GM21825 (cell line): ENCODE data around the gene LCA5L.
"Not testable (repeated sequence)": the region's sequence is repeated elsewhere in the genome, so short reads cannot be mapped to it uniquely, and the experiment has no call there.

Experiments
- ATAC-seq: cut with Tn5 transposase; IDR thresholded peaks from one replicate; pipeline ENCODE4 v1.9.1; 2021; ENCODE audit warnings: mild to moderate bottlenecking, moderate library complexity; ENCODE audit not compliant: unreplicated experiment

Gene LCA5L

DNA sequence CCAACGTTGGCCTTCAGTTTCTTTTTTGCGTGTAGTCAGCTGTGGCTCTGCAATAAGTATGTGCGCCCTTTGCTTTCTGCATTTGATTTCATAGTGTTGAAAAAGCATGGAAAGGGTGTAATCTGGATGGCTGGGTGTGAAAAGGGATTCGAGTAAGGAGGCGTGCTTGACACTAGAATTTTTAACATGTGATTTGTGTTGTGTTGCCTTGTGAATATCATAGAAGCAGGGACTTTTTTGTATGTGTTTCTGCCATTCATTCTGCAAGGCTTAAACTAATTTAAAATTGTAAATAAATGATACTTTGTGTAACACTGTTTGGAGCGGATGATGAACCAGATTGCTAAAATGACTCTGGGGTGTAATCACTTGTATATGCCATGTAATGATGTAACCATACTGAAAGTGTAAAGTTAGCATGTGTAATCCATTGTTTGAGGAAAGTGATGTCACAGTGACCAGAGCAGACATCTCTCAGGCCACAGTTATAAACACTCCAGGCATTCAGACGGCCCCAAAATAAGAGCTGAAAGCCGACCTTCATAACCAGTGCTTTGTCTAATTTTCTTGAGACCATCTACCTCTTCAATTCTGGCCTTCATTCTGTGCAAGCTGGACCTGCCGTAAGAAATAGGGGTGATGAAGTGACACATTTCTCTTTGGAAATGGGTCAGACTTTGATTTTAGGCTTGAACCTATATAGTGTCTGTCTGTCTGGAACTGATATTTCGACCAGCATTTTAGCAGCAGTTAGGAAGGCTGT, 6.8 kb upstream of the LCA5L start:
- ATAC-seq = no peak

DNA sequence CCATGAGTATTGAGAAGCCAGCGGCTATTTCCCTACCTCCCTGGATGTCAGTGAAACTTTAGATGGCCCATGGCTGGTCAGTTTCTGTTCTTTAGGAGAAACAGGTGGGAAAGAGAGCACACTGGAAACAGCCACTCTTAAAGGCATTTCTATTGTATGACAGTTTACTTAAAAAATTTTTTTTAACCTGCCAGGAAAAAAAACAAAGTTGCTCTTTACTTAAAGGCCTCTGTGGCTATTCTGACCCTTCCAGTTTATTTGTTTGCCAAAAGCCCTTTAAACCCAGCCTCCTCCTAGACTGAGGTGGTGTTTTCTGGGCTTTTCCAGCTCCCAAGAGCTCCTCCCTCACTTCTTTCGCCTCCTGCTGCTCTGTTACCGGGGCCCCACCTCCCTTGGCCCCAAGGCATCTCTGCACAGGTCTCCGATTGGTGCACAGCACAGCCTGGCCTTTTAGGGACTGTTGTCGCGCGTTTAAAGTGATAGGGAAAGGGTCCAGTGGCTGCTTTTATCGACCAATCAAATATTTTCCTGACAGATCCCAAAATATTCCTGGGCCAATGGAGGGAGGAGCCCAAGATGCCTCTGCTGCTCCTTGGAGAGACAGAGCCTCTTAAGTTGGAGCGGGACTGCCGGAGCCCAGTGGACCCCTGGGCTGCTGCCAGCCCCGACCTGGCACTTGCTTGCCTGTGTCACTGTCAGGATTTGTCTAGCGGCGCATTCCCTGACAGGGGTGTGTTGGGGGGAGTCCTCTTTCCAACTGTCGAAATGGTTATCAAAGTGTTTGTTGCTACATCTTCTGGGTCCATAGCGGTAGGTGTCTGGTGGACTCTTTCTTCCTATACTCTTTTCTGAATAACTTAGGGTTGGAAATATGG, 6.0 kb upstream of the LCA5L start, which contains the start of gene SH3BGR:
TSS of gene SH3BGR (plus strand) at position 639 of the 875 bp plus-strand sequence. CDS start at position 766, 127 bp downstream.
- no peak for ATAC-seq

DNA sequence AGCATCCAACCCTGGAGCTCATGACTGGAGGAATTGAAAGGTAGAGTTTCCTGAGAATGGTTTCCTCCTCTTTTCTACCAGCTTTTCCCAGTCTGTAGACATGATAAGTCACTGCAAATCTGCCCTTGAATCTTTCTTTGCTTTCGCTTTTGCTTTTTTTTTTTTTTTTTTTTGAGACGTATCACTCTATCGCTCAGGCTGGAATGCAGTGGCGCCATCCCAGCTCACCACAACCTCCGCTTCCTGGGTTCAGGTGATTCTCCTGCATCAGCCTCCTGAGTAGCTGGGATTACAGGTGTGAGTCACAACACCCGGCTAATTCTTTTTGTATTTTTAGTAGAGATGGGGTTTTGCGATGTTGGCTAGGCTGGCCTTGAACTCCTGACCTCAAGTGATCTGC, 1.7 kb upstream of the LCA5L start:
- no peak for ATAC-seq

DNA sequence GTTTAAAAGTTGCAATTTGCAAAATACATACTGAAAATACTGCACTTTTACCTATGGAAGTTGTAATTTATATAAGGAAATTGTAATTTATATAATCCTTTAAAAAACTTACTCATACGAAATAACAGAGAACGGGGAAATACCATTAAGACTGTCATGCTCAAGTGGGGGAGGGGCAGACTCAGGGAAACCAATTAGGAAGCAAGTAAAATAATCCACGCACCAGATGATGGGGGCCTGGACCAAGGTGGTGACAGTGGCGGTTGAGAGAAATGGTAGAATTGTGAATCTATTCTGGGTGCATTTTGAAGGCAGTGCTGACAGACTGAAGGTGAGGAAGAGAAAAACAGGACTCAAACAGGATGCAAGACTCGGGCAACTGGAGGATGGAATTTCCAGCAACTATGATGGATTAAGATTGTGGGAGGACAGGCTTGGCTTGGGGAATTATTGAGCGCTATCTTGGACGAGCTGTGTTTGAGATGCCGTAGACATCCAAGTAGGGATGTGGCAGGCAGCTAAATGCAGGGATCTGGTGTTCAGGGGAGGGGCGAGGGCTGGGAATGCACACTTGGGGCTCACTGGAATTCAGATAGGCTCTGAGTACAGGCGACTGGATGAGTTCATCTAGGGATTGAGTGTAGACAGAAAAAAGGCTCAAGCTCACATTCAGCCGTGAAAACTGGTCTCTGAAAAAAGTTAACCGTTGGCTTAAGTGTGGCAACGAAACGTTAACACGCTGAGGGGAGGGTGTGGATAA, 977 bp downstream of the LCA5L start:
- ATAC-seq = no peak

DNA sequence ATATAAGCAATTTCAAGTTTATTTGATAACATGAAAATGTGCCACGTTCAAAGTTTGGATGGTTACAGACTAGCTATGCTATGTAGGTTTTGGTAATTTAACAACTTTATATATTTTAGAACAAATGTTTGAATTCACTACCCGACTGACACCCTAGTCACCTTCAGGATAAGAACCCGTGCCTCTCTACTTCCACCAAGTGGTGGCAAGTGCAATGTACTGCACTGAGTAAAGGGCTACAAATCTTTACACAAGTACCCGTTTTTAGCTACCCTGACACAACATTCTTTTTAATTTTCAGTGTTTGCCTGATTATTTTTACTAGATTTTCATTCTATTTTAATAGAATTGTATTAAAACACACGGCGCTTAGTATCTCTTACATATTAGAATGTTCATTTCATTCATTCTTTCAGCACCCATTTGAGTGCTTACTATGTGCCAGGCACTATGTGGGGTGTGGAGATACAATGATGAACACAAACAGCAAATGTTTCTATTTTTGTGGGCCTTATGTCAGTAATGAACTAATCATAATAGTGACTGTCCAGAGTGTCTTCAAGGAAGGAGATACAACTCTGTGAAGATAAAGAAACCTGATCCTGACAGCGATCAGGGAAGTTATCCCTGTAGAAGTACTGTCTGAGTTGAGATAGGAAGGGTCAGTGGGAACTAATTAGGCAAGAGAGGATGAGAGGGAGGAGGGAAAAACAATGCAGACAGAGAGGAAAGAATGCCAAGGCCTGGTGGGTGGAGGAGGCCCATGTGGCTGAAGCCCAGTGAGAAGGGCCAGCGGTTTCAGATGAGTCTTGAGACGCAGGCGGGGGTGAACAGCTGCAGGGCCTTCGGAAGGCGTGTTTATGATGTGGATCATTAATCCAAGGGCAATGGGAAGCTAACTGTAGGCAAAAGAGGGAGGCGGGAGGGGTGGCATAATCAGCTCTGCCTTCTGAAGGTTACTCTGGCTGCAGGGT, 3.8 kb downstream of the LCA5L start:
- ATAC-seq = no peak

DNA sequence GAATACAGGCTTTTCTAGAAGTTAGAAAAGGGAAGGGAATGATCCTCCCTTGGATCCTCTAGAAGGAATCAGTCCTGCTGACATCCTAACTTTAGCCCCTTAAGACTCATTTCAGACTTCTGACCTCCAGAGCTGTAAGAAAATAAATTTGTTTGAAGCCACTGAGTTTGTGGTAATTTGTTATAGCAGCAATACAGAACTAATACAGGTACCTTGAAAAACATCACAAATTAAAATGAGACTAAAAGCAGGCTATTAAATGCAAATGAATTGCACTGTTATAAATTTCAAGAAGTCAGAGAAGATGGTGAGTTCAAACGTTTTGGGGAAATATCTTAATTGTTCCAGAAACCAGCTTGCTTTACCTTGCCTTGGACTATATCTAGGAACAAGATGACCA, 6.3 kb downstream of the LCA5L start:
- no peak for ATAC-seq

DNA sequence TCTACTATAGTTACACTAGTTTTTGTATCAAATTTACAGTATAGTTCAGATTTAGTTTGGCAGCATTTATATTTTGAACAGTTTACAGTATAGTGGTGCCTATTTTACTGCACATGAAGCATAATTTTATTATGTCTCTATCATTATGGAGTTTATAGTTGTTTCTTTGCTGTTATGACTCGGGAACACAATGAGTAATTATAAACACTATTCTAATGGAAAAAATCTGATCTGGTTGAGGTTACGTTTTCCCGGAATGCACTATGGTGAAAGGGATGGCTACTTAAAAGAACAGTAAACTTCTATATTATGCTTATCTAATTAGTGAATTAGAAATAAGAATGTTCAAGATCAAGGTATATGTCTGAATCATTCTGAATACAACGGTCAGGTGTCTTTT, 10.6 kb downstream of the LCA5L start:
- ATAC-seq = no peak

DNA sequence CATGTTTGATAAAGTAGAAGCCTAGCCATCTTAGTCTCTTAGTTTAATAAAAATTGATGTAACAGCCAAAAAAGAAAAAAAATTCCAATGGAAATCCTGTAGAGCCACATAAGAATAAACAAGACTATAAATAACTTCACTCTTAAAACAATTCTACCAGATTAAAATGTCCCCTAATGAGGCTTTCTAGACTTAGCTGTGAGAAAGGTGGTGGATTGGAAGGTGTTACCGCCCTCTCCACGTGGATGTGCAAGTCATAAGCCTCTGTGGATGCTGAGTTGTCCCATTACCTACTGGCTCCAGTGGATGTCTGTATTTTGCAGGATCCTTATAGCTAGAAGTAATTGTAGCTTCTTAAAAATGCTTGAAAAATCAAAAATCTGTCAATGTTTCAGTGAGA, 14.6 kb downstream of the LCA5L start:
- no peak for ATAC-seq

DNA sequence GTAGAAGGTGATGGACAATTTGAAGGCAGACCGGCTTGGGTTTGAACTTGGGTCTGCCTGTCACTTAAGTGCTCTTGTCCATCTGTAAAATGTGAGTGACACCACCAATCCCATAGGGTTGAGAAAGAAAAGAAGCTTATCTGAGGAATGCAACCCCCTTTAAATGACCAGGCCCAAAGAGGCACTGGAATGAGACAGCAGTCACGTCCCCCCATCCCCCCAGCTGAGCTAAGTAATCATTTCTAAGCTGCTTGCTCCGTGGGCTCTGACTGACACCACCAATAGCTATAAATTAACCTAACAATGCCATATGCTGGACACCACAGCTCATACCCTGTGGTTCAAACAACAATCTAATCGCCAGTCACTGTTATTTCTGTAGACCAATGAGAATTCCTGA, 15.1 kb downstream of the LCA5L start:
- ATAC-seq = no peak

DNA sequence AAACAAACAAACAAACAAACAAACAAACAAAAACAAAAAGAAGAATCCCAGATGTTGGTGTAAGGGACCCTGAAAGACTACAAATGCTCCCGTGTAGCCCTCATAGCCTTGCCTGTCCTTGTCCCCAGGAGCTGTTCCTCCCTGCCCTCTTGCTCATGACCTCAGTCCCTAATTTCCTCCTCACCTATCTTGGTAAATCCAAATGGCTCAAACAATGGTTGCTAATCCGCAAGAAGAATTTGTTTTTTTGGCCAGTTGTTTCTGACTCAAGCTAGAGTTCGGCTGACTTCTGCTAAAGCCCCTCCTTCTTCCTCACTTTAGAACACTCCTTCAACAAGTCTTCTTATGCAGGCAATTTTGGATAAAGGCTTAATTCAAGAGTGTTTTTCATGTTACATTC, 15.6 kb downstream of the LCA5L start:
- ATAC-seq = no peak

DNA sequence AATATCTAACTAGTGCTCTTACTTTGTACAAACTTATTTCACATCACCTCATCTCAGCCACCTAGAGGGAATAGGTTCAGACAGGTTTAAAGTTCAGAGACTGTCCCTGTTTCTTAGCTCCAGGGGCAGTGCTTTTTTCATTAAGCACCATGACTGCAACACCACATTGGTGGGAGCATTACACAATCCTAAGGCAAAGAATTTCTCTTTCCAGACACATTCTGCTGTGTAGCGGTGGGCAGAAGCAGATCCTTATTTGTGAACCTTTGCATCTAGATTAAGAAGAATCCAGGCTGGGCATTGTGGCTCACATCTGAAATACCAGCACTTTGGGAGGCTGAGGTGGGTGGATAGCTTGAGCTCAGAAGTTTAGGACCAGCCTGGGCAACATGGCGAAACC, 16.1 kb downstream of the LCA5L start:
- no peak for ATAC-seq

DNA sequence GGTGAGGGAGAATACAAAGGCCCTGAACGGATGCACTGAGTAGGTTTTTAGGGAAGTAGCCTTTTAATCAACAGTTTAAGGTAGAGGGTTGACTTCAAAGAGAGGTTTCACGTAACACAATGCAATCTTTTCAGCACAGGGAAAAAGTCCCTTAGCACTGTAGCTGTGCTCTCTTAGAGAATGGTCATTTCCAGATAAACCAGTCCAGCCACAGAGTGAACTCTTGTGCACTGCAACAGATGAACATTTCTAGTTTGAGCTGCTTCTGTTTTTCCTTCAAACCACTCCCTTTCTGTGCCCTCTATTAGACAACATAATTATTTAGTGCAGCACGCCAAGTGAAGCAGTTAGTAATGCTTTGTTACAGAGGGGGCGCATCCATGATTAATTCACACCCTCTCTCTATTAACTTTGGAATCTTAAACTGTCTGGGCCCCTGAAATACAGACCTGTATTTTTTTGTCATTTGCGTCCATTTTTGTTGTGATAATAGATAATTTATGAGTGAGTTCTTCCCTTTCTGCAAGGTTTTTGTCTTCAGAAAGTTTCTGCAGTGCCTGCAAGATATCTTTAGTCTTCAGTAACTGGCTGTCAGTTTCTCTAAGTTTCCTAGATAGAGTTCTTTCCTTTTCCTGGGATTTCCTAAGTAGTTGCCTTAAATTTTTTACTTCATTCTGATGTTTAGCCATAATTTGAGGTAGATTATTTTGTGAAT, 22.9 kb downstream of the LCA5L start:
- ATAC-seq = no peak

DNA sequence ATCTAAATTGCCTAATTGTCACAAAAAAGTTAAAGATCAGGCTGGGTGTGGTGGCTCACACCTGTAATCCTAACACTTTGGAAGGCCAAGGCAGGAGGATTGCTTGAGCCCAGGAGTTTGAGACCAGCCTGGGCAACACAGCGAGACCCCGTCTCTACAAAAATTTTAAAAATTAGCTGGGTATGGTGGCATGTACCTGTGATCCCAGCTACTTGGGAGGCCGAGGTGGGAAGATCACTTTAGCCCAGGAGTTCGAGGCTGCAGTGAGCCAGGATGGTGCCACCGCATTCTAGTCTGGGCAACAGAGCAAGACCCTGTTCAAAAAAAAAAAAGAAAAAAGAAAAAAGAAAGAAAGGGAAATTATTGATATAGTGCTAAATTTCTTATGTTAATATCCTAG, 26.4 kb downstream of the LCA5L start:
- ATAC-seq = not testable (repeated sequence)

DNA sequence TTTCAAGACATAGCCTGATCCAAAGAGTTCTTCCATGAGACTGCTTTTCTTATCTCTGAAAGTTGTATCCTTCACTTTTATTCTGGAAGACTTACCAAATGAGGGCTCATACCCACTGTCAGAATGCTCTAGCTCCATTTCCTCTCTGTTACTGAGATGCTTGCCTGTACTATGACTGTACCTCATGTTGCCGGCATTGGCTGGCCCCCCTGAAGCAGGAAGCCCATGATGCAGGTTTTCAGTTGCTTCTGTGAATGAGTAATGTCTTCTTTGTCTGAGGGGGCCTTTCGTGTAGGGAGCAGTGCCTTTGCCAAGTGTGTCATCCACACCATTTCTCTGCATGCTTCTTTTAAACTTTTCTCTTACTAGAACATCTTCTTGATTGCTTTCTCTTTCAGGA, 39.5 kb downstream of the LCA5L start:
- ATAC-seq = no peak

DNA sequence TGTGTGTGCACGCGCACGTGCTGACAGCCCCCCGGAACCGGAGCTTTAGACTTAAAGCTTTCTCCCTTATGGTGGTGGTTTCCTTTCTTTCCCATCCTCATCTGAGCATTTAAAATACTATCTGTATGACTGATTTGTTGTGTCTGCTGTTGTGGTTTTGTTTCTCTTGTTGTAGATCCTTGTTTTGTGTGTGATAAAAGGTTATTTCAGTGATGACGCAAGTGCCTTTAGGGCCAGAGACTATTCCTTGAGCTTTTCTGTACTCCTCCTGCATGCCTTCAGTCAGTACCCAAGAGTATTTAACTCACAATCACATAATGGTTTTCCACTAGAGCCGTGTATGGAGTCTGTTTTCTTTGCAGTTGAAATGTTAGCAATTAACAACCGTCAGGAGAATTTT, 45.4 kb downstream of the LCA5L start:
- ATAC-seq = no peak

DNA sequence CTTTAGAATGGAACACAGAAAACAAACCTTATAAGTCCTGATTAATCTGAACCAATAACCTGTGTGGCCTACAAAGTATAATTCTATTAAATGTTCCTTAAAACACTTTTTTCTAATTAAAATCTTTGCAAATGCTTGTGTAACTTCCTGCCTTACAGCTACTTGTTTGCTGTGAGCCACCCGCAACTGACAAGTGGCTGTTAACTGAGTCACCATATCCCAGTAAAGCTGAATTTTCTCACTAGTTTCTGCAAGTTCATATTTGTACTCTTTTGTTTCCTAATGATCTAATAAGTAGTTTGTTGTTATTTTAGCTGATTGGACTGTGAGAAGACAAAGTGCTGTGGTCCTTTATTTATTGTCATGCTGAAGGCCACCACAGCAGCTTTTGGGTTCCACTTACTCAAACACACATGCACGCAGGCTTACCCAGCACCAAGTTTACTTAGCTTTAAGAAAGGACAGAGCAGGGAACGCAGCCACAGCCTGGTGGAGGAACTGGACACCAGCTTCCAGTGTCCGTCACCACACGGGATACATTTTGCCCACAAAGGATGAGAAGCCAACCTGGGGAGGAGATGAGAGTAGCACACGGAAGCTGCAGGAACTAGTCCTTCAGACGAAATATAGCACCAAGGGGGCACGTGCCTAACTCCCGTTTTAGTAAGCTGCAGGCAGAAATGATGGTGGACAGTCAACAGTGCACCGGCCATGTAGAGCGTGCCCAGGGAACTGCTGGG, 47.8 kb downstream of the LCA5L start:
- no peak for ATAC-seq

DNA sequence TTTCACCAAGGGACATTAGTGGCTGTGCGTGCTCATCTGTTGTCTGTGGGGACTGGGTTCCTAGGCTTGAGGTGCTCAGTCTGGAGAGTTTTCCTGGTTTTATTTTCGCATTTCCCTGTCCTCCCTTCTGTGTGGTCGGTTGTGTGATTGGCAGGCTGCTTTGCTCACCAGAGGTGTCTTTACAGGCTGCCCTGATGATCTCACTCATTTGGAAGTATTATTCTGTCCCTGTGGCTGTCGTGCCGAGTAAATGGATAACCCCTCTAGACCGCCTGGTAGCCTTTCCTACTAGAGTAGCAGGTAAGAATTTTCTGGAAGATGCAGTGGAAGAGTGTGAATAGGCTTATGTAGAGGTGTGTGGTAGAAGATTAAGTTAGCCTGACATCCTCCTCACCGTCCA, 52.6 kb downstream of the LCA5L start:
- no peak for ATAC-seq

DNA sequence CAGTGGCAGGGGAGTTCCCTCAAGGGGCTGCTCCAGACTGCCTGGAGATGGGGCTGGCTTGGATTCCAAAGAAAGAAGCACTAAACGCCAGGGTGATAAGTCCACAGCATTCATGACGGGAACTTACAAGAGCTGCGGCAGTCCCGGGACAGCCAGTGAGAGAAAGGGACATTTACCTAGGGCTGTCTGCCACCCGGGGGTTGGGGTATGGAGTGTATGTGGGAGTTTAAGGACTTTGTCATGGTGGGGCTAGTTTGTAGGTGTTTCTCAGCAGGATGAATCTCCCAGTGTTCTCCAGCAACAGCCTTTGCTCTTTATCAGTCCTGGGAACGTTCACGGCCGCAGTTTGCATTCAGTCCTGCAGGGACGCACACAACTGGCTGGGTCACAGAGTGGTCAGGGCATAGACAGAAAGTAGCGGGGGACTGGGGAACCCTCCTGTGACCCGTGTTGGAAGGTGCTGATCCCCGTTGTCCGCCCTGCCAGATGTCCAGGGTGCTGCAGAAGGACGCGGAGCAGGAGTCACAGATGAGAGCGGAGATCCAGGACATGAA, 55.3 kb downstream of the LCA5L start:
- no peak for ATAC-seq

DNA sequence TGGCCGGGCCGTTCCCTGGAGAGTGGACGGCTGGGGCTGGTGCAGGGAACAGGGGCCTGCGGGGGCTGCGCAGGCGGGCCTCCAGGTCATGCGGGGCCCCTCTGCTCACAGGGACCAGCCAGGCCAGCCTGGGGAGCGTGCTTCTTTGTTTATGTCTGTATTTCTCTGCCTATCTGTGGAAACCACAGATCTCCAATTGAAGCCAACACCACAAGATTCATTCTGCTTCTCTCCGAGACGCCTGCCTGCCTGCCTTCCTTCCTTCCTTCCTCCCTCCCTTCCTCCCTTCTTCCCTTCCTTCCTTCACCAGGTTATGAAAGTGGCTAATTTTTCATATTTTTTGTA, 56.8 kb downstream of the LCA5L start:
- ATAC-seq = no peak
